HS-27A (cell line): ENCODE data around the gene GLS.
"Not testable (repeated sequence)": the region's sequence is repeated elsewhere in the genome, so short reads cannot be mapped to it uniquely, and the experiment has no call there.

ENCODE experiments used
- DNase-seq: peaks from one replicate; pipeline ENCODE4 v3.0.0-alpha.2; 2012; ENCODE audit warnings: low read depth, missing footprints

GLS gene

GRCh38 chr2:190880378-190881083, at the start of gene GLS:
Gene GLS, plus strand, starts transcription at chr2:190880821. Its CDS starts 264 bp downstream, at chr2:190881085.
- peak; percentile 83 for DNase-seq

- DNase-seq, result no peak
Measured at GRCh38 chr2:190831941-190832340, 48.7 kb upstream of the GLS start.

- DNase-seq, result no peak
Measured at GRCh38 chr2:190834890-190835208, 45.8 kb upstream of the GLS start.

GRCh38 chr2:190835303-190835930, 45.2 kb upstream of the GLS start:
- peak; percentile 69 for DNase-seq

- DNase-seq, result no peak
Measured at GRCh38 chr2:190836767-190837166, 43.9 kb upstream of the GLS start.

GRCh38 chr2:190837420-190837819, 43.2 kb upstream of the GLS start:
- no peak for DNase-seq

- DNase-seq, result no peak
Measured at GRCh38 chr2:190837952-190838361, 42.7 kb upstream of the GLS start.

GRCh38 chr2:190838492-190838910, 42.1 kb upstream of the GLS start:
- peak; percentile 80 for DNase-seq

- no peak for DNase-seq
Measured at GRCh38 chr2:190840569-190841172, 40.0 kb upstream of the GLS start.

GRCh38 chr2:190841707-190842505, 38.7 kb upstream of the GLS start:
- no peak for DNase-seq

GRCh38 chr2:190842606-190843104, 38.0 kb upstream of the GLS start:
- no peak for DNase-seq

- no peak for DNase-seq
Measured at GRCh38 chr2:190843890-190844699, 36.5 kb upstream of the GLS start.

GRCh38 chr2:190844700-190845401, 35.8 kb upstream of the GLS start:
- no peak for DNase-seq

GRCh38 chr2:190846746-190847145, 33.9 kb upstream of the GLS start:
- DNase-seq, result no peak

GRCh38 chr2:190847504-190848081, 33.0 kb upstream of the GLS start:
- DNase-seq, result no peak

GRCh38 chr2:190849774-190850173, 30.8 kb upstream of the GLS start:
- no peak for DNase-seq

- not testable (repeated sequence) for DNase-seq
Measured at GRCh38 chr2:190853022-190853421, 27.6 kb upstream of the GLS start.

GRCh38 chr2:190853531-190854383, 26.9 kb upstream of the GLS start:
- DNase-seq, result no peak

GRCh38 chr2:190854726-190855125, 25.9 kb upstream of the GLS start:
- DNase-seq, result no peak

GRCh38 chr2:190855245-190855644, 25.4 kb upstream of the GLS start:
- no peak for DNase-seq
